Measurements from ENCODE around the gene AFF3.
"Not testable (repeated sequence)": the region's sequence is repeated elsewhere in the genome, so short reads cannot be mapped to it uniquely, and the experiment has no call there.

AFF3 gene

DNA sequence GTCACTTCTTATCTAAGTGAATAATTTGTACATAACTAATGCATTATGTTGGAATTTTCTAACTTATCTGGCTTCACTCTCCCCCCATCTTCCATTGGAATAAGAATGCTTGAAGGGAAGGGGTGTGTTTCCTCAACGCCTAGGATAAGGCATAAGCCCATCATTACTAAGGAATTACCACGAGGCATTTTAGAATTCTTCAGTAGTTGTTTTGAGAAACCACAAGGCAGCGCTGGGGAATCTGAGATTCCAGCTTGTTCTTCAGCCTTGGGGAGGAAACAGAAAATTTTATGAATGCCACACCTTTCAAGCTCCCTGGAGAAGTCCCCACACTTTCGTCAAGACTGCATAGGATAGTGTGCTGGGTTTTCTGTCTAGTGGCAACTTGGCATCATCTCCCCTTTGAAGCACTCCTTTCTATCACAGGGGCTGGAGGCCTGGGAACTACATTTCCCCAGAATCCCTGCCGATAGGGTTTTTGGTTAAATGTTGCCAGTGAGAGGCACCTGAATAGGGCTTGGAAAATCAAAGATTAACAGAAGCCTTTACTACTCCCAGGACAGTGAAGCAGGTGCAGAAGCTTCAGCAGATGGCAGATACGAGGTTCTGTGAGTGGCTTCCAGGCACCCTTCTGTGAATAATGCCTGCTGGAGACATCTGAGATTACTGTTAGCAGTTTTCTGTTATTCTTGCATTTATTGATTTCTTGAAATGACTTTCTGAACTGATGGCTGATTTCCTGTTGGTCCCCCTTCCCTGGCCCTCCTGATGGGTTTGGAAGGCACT, 459.9 kb downstream of the AFF3 start:
- no peak for DNase-seq

DNA sequence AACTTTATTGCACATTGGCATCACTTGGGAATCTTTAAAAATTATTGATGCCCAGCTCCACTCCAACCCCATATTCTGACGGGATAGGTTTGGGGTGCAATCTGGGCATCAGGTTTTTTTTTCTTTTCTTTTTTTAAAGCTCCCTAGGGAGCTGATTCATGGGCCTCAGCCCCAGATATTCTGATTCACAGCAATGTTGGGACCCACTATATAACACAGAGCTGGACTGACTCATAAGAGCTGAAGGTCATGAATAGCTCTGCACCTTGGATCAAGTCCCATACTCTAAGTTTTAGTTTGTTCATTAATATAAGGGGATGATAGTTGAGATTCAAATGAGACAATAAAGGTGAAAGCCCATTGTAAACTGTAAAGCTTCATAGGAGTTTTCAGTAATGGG, 461.4 kb downstream of the AFF3 start:
- no peak for DNase-seq

DNA sequence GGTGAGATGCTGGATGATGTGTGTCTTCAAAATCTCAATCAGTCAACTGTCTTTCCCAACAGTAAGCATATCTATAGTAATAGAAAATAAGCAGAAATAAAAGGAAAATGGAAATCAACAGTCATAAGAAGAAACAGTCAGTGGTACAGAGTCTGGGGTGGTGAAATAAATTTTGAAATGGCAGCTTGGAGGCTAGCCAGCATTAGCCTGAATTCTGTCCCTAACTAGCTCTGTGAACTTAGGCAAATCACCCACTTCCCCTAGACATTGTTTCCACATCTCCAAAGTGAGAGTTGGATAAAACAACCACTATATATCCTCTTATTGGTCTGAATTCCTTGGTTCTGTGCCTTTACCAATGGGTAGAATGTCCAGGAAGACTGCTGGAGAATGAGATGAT, 462.9 kb downstream of the AFF3 start:
- no peak for DNase-seq

DNA sequence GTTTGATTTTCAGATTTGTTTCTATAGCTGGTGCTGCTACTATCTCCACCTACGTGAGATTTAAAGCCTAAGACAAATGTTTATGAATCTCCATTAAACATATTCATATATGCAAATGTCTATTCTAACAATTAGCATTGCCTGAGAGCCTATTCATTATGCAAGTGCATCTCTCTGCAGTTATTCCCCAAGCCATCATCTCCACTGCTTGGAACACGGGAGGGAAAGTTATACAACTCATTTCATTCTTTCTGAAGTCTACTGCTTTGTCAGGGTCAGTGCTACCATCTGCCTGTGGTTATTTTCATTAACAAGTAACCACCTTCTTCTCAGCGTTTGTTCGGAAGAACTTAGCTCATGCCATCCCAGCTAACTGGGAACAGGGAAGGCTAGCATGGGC, 463.8 kb downstream of the AFF3 start:
- no peak for DNase-seq

DNA sequence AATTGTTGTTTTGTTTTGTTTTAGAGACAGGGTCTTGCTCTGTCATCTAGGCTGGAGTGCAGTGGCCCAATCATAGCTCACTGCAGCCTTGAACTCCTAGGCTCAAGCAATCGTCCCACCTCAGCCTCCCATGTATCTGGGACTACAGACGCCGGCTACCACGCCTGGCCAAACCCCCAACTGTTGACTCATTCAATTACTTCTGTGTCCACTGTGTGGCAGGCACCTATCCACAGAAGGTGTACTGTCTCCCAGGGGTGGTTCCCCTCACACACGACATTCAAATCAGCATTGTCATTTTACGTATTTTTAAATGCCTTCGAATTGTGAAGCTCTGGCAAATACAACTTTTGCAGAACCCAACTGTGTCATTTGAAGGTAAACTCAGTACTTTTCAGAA, 464.6 kb downstream of the AFF3 start:
- DNase-seq = no peak

DNA sequence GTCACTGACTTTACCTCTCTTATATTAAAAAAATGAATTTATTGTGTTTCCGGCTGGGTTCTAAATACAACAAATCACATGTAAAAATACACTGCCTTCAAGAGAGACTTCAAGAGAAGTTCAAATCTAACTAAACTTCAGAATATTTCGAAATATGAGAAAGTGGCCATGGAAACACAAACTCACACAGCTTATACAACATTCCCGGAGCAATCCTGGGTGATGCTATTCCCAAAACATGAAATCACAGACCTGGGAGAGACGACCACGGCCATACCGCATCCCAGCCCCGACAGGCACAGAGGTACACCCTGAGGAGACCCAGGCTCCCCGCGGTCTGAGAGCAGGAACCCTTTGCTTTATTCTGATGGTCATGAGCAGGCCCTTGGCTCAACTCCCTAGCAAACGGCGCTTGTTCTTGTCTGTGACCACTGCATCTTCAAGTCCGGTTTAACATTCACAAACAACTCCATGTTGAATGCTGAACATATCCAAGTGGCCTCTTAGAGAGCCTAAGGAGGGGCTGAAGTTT, 467.2 kb downstream of the AFF3 start:
- DNase-seq = no peak

DNA sequence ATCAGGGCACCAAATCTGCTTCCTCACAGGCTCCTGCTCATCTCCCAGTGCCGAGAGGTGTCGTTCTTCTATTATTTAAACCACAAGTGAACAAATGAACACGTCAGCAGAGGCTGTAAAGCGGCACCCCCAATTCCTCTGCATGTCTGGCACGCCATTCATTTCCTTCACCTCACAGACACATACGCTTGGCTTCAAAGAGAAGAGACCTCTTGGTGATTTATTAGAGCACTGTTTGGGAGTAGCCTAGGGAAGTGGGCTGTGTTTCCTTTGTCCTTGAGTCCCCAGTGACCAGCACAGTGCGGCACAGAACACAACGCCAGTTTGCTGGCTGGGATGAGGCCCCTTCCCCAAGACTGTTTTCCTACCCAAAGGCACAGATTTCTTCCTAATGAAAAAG, 468.3 kb downstream of the AFF3 start:
- no peak for DNase-seq

DNA sequence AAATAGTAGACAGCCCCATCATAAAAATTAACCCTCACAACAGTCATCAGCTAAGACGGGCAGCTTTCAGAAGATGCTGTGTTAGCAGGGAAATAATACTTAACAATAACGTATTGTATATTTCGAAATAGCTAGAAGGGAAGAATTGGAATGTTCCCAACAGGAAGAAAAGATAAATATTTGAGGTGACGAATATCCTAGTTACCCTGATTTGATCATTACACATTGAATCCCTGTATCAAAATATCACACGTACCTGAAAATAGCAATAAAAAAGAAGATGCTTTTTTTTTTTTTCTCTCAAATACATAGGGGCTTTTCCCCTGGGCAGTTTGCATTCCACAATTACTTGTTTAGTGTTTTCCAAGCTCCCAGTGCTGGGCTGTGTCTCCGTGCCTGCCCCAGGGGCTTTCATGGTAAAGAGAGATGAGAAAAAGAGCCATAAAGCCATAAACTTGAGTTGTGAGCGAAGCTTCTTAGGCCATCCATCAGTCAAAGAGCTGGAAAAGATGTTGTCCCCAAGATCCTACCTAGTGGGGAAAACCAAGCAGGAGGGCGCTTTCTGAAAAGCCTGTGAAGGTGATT, 469.5 kb downstream of the AFF3 start:
- DNase-seq = no peak

DNA sequence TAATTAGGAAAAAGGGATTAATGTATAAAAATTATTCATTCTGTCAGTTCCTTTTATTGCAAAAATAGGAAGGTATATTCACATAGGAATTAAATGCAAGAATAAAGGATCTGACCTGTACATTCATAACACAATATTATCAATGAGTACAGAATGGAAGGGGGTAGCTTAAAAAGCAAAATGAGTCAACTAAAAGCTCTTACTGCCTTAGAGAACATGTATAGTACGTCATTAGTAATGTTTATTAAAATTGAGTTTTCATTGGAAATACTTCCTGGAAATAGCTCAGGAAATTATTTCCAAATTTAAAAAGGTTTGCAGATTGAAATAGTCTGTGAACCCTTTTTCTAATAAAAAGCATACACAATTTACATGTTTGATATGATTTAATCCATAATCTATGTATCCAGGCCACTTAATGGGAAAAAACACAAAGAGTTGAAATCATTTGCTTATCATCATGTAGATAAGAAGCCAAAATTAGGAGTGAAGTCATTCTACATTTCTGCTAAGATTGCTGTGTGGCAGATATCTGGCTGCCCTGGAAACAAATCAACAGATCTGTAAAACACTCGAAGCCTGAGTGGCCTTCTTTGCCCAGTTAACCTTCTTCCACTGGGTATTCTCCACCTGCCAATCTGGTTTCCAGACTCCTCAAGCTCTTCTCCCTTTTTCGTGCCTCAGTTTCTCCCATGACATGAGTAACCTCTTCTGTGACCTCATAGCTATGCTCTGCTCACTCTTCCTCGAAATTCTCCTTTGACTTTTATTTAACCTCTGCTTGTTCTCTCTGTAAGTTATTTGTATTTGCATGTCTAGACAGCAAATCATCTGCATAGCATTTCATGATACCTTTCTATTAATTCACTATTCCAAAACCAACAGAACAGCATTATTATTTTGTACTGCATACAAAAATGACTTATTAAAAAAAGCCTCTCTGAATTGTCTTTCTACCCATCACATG, 471.3 kb downstream of the AFF3 start:
- DNase-seq = no peak

DNA sequence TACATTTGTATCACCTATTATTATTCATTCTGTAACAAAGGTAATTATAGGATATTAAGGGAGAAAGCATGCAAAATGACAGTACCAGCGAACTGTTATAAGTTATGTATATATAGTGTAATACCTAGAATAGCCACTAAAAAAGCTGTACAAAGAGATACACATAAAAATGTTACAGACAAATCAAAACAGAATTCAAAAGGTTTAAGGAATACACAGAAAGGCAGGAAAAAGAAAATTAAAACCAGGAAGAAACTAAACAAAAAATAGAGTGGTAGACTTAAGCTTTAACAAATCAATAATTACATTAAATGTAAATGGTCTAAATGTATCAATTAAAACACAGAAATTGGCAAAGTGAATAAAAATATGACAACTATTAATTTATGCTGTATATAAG, 476.1 kb downstream of the AFF3 start:
- DNase-seq = no peak

DNA sequence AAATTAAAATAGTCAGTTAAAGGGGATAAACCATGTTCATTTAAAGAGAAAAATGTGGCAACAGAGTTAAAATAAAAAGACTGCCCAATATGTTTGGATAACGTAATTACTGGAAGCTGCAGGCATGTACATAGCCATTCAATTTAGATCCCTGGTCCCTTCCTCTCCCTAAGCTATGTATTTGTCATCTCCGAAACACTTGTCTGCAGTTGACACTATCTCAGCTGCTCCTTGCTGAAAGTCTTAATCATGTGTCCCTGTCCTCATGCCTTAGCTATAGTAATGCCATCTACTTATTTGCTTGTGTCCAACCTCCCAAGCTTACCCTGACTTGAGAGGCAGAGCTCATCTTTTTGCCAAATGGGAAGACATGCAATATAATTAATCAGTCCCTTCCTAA, 478.7 kb downstream of the AFF3 start:
- DNase-seq = no peak

DNA sequence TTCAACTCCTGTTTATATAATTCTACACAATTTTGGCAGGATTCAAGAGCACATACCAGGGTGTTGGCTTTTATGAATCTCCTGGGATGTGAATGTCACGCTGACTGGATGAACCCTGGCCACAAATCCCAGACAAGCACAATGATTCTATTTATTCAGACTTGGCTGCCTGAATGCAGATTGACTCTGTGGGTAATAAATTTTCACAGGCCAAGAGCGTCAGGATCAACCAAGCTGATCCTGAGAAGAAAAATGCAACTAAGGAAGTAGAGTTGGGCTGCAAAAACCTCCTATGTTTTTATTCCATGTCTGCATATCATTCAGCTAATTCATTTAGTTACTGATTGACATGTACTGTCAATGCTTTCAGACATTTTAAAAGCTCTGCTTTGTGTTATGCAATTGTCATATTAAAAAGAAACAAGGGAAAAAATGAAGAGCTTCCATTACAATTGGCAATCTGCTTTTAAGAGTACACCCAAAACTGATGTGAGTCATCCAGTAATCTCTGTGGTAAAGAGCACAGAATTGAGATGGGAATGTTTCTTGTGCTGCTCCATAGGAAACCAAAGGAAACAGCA, 479.5 kb downstream of the AFF3 start:
- no peak for DNase-seq

DNA sequence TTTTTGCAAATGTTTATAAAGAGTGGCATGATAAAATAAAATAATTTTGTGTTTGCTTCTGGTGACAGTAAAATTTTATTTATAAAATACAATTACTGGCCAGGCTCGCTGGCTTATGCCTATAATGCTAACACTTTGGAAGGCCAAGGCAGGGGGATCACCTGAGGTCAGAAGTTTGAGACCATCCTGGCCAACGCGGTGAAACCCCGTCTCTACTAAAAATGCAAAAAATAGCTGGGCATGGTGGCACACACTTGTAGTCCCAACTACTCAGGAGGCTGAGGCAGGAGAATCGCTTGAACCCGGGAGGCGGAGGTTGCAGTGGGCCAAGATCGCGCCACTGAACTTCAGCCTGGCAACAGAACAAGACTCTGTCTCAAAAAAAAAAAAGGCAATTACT, 480.6 kb downstream of the AFF3 start:
- not testable (repeated sequence) for DNase-seq

DNA sequence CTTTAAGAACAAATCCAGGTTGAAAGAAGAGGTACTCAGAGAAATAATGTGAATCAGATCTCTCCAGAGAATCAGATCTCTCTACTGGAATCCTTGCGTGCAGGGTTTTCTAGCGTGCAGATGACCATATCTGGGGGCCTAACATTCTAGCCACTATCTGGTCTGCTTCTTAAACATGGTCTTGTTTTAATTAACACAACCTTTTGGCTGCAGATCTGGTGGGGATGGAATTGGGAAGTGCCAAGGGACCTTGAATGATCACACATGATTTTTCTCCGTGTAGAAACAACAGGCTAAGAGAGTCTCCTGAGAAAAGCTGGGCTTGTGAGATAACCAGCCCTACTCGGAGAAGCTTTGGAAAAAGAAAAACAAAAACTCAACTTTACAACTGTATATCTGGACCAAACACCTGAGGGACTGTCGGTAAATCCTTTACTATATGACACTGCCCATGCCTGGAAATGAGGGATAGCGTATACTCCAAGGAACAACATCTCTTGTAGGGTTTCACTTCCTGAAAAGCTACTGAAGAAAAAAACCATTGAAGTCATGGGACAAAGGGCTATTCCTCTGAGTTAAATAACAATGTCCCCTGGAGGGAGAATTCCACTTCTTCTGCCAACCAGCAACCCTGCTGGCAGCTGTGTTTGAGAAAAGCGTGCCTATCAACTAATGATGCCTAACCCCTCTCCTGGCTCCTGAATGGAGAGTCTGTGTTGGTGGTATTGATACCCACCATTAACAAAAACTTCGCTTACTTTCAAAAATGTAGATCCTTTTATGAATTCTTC, 481.6 kb downstream of the AFF3 start:
- no peak for DNase-seq

DNA sequence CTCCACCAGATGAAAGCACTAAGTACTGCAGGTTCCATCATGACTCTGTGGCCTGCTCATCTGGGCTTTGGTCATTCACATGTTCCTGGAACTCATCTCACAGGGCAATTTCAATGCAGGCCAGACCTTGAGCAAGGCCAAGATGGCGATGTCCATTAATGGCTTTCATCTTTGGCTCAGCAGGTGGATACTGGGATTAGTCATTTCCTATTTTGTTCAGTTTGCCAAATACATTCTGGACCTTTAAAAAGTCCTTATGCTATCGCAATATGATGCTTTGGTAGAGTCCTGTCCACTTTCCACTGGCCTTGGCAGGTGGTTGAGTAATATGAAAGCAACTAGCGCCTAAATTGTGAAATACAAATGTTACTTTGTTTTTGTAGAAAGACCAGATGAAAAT, 482.5 kb downstream of the AFF3 start:
- DNase-seq = no peak

DNA sequence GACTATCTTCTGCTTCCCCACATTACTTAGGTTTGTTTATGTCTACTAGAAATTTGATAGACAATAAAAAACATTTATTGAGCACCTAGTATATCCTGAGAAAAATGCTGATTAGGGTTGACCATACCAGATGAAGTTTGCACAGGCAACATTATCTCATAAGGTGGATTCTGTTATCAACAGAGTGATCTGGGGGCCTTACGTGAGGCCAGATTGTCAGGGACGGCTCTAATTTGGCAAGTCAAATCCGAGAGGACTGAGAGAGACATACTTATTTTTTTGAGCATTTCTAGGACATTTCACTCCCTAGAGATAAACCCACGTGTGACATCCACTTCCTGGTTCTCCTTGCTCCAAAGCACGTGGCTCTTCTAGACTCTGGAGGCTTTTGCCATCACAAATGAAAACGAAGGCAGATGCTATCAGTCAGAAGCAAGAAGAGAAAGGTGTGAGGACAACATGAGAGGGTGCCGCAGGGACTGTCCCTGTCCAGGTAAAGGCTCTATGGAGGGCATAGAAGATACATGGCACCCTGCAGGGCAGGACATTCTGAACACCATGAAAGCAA, 484.6 kb downstream of the AFF3 start:
- DNase-seq = no peak

DNA sequence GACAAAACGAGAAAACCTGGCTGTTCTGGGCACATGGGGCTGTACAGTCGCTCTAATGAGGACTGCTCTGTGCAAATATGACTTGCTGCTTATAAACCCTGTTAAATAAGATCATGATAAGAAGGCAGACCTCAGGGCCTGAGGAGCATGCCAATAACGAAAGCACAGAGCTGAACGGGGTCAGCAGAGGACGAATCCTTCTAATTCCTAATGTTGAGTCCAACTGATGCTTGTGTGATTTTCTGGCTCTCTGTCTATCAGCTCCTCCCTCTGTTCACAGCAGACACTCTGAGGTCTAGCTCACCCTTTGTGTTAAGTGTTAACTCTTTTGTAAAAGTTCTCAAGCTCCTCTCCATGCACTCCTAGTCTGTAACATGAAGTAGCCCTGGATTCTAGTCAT, 485.4 kb downstream of the AFF3 start:
- no peak for DNase-seq

DNA sequence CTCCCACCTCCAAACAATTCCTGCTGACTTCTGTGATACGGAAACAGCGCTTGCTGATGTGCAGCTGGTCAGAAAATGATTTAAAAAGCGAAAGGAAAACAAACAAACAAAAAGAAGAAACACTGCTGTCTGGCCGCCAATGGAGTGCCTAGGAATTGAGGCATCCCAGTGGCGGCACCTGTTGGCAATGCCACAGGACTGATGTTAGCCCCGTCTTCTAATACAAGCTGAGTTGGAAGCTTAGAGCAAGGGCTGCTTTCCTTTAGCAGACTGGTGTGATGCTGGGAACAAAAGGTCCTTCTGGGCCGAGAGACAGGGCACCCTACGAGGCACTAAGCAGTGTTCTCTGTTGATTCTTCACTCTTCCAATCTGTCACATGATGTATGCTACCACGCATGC, 489.0 kb downstream of the AFF3 start:
- DNase-seq = no peak

DNA sequence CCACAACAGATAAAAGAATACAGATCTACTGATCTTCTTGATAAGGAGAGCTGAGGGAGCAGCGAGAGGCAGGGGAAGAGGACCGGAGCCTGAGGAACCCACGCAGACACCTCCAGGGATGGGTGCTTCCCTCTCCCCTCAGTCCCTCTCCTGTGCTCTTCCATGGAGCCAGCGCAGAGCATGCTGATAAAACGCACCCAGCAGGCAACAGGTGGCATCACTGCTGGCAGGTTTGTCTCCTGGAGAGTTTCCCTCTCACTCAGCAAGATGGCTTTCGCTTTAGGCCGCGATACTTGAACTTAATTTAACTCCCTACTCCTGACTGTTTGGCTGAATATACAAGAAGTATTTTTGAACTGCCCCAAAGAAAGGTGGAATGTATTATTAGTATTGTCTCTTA, 489.5 kb downstream of the AFF3 start:
- DNase-seq = no peak

DNA sequence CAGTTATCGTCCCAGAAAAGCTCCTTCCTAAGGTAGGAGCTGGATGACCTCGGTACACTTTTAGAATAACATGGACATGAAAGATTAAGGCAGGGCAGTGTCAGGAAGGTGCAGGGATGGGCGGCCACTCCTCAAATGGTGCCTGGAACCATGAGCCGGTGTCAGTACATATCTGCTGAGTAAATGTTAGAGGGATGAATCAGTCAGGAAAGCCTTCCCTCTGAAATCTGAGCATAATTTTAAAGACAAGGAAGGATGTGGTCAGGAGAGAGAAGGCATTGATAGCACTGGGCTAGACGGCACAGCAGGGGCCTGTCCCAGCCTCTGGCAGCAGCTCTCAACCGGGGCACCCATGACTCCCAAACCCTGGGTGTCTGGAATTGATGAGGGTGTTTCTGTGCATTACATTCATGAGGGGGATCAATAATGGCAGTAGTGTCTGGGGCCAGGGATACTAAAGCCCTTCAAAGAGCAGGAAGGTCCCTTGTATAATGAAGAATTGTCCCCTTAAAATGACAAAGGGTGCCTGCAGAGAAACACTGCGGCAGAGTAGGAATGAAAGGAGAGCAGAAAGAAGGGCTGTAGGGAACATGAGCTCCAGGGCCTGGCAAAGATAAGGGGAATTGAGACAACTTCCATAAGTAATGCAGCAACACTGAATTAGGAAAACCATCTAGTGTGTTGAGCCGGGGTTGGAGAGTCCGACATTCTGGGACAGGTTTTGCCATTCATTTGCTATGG, 490.3 kb downstream of the AFF3 start:
- no peak for DNase-seq
